Stimulated activated CD4-positive, alpha-beta T cell treated with anti-CD3 and anti-CD28 coated beads, TNF-alpha, amount 100 ng/mL, for 24 hours (primary cell): ENCODE measurements around the gene EPHB1.

Experiments
- DNase-seq, 3 experiments: peaks; one replicate each; pipeline ENCODE4 v3.0.0-alpha.2; 2020; ENCODE audit warnings: low read depth in 3 of 3

EPHB1 gene

GRCh38 chr3:134910026-134910425, 115.0 kb downstream of the EPHB1 start:
- DNase-seq = no peak

- DNase-seq = no peak
Measured at GRCh38 chr3:134911586-134912548, 116.8 kb downstream of the EPHB1 start.

GRCh38 chr3:134916276-134916961, 121.4 kb downstream of the EPHB1 start:
- DNase-seq = no peak

- no peak for DNase-seq
Measured at GRCh38 chr3:134917631-134918030, 122.6 kb downstream of the EPHB1 start.

- DNase-seq = no peak
Measured at GRCh38 chr3:134918441-134918840, 123.4 kb downstream of the EPHB1 start.

GRCh38 chr3:134922101-134922500, 127.0 kb downstream of the EPHB1 start:
- DNase-seq = no peak

- no peak for DNase-seq
Measured at GRCh38 chr3:134922866-134923265, 127.8 kb downstream of the EPHB1 start.

GRCh38 chr3:134923286-134923685, 128.2 kb downstream of the EPHB1 start:
- no peak for DNase-seq

- no peak for DNase-seq
Measured at GRCh38 chr3:134927599-134927998, 132.5 kb downstream of the EPHB1 start.

GRCh38 chr3:134928392-134928791, 133.3 kb downstream of the EPHB1 start:
- no peak for DNase-seq

GRCh38 chr3:134928819-134929218, 133.8 kb downstream of the EPHB1 start:
- DNase-seq = no peak

GRCh38 chr3:134929976-134930375, 134.9 kb downstream of the EPHB1 start:
- no peak for DNase-seq

GRCh38 chr3:134931045-134931785, 136.2 kb downstream of the EPHB1 start:
- DNase-seq = no peak

GRCh38 chr3:134932035-134932434, 137.0 kb downstream of the EPHB1 start:
- no peak for DNase-seq

- DNase-seq = no peak
Measured at GRCh38 chr3:134933997-134934396, 138.9 kb downstream of the EPHB1 start.

- no peak for DNase-seq
Measured at GRCh38 chr3:134934933-134935332, 139.9 kb downstream of the EPHB1 start.

GRCh38 chr3:134937256-134938028, 142.4 kb downstream of the EPHB1 start:
- DNase-seq = no peak

- no peak for DNase-seq
Measured at GRCh38 chr3:134938029-134938525, 143.0 kb downstream of the EPHB1 start.

- no peak for DNase-seq
Measured at GRCh38 chr3:134939978-134940377, 144.9 kb downstream of the EPHB1 start.

- no peak for DNase-seq
Measured at GRCh38 chr3:134941820-134942219, 146.8 kb downstream of the EPHB1 start.

GRCh38 chr3:134944429-134944828, 149.4 kb downstream of the EPHB1 start:
- no peak for DNase-seq
